HG03175 (cell line): ENCODE results near the gene CLDN11.
A peak's percentile ranks its signal among the peaks of the same experiment; 100 is the strongest.

Experiments
- ATAC-seq: cut with Tn5 transposase; IDR thresholded peaks from one replicate; pipeline ENCODE4 v1.9.1; 2021; ENCODE audit warnings: mild to moderate bottlenecking, moderate library complexity; ENCODE audit not compliant: unreplicated experiment

The CLDN11 gene

DNA sequence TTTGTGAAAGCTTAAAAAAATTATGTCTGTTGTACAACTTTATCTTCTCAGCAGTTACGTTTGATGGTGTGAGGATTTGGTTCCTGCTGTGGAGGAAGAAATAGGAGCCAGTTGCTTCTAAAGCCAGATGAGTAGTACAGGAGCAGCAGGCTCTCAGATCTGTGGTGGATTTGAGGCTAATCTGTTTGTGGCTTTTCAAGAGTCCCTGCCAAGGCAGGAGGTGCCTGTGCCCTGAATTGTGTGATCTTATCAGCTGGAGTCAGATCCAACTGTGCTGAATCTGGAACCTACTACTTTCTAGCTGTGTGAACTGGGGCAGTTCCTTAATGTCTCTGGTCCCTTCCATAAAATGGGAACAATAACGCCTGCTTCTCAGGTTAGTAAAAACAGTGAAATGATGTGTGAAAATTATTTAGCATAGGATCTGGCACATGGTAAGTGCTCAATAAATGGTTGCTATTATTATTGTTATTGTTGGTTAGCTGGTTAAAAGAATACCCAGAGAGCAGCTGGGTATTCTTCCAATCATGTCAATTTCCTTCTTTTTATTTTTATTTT lies 7.7 kb downstream of the CLDN11 start:
- ATAC-seq: no peak

- no peak for ATAC-seq
Observed at GRCh38 chr3:170428095-170428494, 9.4 kb downstream of the CLDN11 start.

GRCh38 chr3:170429050-170429449 lies 10.4 kb downstream of the CLDN11 start:
- ATAC-seq: peak; percentile 62

DNA sequence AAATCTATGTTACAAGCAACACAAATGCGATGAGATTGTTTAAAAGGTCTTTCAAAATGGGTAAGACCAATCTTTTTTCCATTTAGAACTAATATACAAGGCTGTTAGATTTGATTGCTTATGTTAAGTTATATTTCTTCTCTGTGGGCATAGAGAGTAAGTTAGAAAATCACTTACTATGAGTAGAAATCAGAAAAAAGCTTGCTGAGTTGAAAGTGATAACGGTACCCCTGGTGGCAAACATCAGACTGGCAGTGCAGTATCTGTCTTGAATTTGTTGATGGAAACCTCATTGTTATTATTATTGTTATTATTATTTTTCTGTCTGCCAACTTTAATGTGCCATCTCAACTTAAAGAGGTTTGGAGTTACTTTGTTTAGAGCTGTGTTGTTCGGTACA lies 12.4 kb downstream of the CLDN11 start:
- no peak for ATAC-seq

GRCh38 chr3:170432416-170432815 lies 13.7 kb downstream of the CLDN11 start:
- no peak for ATAC-seq

GRCh38 chr3:170436697-170437096 lies 18.0 kb downstream of the CLDN11 start:
- ATAC-seq: no peak

DNA sequence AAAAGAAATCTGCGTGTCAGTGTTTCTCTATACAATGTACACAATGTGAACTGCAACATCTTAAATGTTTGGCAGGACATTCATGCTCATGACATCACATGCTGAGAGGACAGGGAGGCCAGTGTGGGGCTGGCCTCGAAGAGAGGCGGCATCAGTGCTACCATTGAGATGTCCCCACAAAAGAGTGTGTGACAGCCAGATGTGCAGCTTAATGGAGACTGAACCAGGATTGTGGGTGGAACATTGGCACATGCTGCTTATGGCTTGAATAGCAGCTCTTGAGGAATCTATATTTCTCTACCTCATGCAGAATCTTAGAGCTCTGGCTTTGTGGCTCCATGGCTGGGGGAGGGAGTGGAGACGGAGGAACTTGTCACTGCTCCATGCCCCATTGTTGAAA lies 18.5 kb downstream of the CLDN11 start:
- no peak for ATAC-seq

DNA sequence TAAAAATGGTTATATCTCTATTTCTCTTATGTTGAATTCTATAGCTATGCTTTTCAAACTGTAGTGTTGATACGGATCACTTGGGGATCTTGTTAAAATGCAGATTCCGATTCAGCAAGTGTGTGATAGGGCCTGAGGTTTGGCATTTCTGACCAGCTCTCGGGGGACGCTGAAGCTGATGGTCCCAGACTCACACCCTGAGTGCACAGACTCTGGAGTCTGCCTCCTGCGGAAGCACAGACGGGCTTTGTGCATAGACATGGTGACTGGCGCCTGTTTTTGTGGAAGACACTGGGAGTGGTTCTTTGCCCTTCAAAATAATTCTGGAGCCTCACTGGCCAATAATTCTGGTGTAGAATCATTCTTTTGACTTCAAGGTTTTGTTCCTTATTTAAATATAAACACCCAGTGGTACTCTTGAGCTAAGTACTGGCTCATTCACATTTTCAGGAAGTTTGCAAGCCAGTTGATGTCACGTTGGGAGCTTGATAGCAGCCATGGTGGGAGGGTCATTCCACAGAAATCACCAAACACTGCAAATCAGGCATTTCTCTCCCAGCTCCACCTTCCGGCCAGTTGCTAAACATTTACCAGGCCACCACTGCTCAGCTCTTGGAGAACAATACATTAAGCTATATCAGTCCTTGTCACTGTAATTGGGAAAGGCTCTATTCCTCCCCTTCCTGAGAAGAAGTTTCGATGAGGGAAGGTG lies 19.2 kb downstream of the CLDN11 start:
- no peak for ATAC-seq

DNA sequence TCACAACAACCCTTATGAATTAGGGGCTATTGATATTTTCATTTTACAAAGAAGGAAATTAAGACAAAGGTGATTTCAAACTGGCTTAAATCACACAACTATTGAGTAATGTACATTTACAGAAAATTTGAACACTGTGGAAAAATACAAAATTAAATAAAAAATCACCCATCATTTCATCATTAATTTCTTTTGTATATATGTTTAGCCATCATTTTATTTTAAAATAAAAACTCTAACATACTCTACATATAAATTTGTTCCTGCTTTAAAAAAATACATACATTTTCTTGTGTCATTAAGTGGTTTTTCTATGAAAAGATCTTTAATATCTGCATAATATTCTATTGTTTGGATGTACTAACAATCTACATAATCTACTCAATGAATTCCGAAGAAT lies 20.2 kb downstream of the CLDN11 start:
- ATAC-seq: no peak

GRCh38 chr3:170440344-170440743 lies 21.7 kb downstream of the CLDN11 start:
- ATAC-seq: no peak

- ATAC-seq: no peak
Observed at GRCh38 chr3:170441412-170441811, 22.7 kb downstream of the CLDN11 start.

DNA sequence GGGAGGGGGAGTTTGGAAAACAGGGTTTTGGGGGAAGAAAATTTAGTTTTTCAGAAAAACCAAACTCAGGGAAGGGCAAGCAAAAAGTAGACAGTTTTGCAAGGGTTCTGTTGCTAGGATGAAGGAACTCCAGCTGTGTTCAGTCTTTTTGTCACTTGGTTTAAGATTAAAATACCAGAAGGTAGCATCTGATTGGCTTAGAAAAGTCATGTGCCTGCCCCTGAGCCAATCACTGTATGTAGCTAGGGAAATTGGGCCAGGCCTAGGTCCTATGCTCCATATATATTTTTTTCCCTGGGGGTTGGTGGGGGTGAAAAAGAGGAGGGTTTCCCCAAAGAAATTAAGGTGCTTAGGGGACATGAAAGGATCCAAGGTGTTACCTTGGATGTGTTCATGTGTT lies 24.3 kb downstream of the CLDN11 start:
- no peak for ATAC-seq

GRCh38 chr3:170443457-170443856 lies 24.8 kb downstream of the CLDN11 start:
- no peak for ATAC-seq

DNA sequence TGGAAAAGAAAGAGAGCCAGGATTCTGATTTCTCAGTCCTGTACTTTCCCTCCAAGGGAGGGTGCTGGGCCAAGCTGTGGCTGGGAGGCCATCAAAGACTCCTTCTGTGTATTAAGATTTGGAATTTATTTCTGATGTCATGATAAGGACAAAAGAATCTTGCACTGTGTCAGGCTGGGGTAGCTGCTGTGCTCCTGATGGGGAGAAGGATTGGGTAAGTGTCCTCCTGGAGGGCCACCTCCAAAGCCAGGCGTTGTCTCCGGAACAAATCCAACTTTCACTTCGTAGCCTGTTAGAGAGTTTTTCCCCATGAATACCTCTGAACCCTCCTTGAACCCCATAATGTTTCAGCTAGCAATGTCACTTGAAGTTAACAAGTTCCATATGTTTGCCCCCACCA lies 29.9 kb downstream of the CLDN11 start:
- no peak for ATAC-seq

GRCh38 chr3:170450039-170450438 lies 31.4 kb downstream of the CLDN11 start:
- ATAC-seq: no peak

DNA sequence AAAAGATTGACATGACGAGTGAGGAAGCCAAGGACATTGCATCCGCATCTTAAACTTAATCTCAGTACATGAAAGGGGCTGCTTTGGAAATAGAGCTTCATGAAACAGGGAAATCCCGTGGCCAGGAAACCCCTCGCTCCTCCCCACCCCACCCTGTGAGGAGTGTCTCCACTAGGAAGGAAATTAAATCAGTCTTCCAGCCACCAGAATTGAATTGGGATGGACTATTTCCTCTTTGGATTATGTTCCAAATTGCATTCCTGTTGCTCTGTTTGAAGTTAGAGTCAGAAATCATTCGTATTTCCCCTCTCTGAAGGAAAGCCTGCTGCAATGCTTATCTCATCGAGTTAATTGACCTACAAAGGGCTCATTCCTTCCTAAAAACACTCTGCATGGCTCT lies 35.8 kb downstream of the CLDN11 start:
- ATAC-seq: no peak

GRCh38 chr3:170458285-170458684 lies 39.6 kb downstream of the CLDN11 start:
- ATAC-seq: no peak

- ATAC-seq: no peak
Observed at GRCh38 chr3:170463011-170463410, 44.3 kb downstream of the CLDN11 start.

DNA sequence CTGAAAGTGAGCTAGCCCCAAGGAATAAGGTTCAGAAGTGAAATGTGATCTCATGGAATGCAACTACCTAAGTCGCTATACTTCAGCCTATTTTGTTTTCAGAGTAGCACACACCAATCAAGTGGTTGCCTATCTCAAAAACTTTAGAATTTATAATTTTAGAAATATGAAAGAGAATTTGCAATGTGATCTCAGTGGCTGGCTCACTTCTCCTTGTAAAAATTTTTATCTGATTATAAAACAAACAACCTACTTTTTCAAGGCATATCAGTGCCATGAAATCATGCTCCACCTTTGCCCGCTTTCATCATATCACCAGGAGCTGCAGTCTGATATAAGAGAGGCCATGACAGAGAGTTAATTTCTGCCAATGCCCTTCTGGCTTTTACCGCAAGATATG lies 47.3 kb downstream of the CLDN11 start:
- no peak for ATAC-seq

- no peak for ATAC-seq
Observed at GRCh38 chr3:170467007-170467406, 48.3 kb downstream of the CLDN11 start.

GRCh38 chr3:170467571-170468147 lies 49.0 kb downstream of the CLDN11 start:
- ATAC-seq: no peak
